GM18873 (cell line): ENCODE measurements around the gene DDAH1.
"Not testable (repeated sequence)": the region's sequence is repeated elsewhere in the genome, so short reads cannot be mapped to it uniquely, and the experiment has no call there.

Source experiments
- ATAC-seq: cut with Tn5 transposase; IDR thresholded peaks from one replicate; pipeline ENCODE4 v1.9.1; 2021; ENCODE audit warnings: mild to moderate bottlenecking, moderate library complexity, moderate number of reproducible peaks; ENCODE audit not compliant: unreplicated experiment, low FRiP score

DDAH1 gene

GRCh38 chr1:85365851-85366250 lies 99.1 kb downstream of the DDAH1 start:
- no peak for ATAC-seq

GRCh38 chr1:85363521-85363920 lies 101.4 kb downstream of the DDAH1 start:
- ATAC-seq = no peak

- no peak for ATAC-seq
Measured at GRCh38 chr1:85363092-85363491, 101.9 kb downstream of the DDAH1 start.

GRCh38 chr1:85361606-85362296 lies 103.2 kb downstream of the DDAH1 start:
- ATAC-seq = no peak

- ATAC-seq = no peak
Measured at GRCh38 chr1:85360730-85361493, 104.0 kb downstream of the DDAH1 start.

GRCh38 chr1:85359874-85360721 lies 104.9 kb downstream of the DDAH1 start:
- no peak for ATAC-seq

GRCh38 chr1:85358702-85359438 lies 106.1 kb downstream of the DDAH1 start:
- ATAC-seq = no peak

- ATAC-seq = no peak
Measured at GRCh38 chr1:85357817-85358216, 107.1 kb downstream of the DDAH1 start.

- no peak for ATAC-seq
Measured at GRCh38 chr1:85356130-85356529, 108.8 kb downstream of the DDAH1 start.

- ATAC-seq = no peak
Measured at GRCh38 chr1:85352055-85352454, 112.9 kb downstream of the DDAH1 start.

GRCh38 chr1:85351202-85351828 lies 113.6 kb downstream of the DDAH1 start:
- ATAC-seq = no peak

GRCh38 chr1:85349224-85349623 lies 115.7 kb downstream of the DDAH1 start:
- no peak for ATAC-seq

GRCh38 chr1:85347908-85348307 lies 117.1 kb downstream of the DDAH1 start:
- no peak for ATAC-seq

GRCh38 chr1:85347275-85347674 lies 117.7 kb downstream of the DDAH1 start:
- not testable (repeated sequence) for ATAC-seq

GRCh38 chr1:85344256-85344694 lies 120.7 kb downstream of the DDAH1 start:
- ATAC-seq = no peak

GRCh38 chr1:85343612-85344255 lies 121.2 kb downstream of the DDAH1 start:
- no peak for ATAC-seq

GRCh38 chr1:85343213-85343611 lies 121.7 kb downstream of the DDAH1 start:
- no peak for ATAC-seq

GRCh38 chr1:85342207-85342606 lies 122.8 kb downstream of the DDAH1 start:
- ATAC-seq = no peak

- ATAC-seq = no peak
Measured at GRCh38 chr1:85340427-85340826, 124.5 kb downstream of the DDAH1 start.
